Breast epithelium (tissue), 3 donors: ENCODE results near the gene METTL23.
A peak's percentile ranks its signal among the peaks of the same experiment; 100 is the strongest.

ENCODE experiments used
- POLR2AphosphoS5 ChIP-seq, 3 donors: sonication (generic); formaldehyde crosslinking; IDR thresholded peaks; one replicate each; pipeline ENCODE4 v1.6.1; 2017; ENCODE audit warnings: antibody characterized with exemption in 3 of 3
- TF ChIP-seq, protein P1 (sequence below), 3 donors: fragments of 450-650 bp; IDR thresholded peaks; one replicate each; pipeline ENCODE4 v1.5.1; 2016 to 2017; ENCODE audit warnings: antibody characterized with exemption in 3 of 3, mild to moderate bottlenecking in 3 of 3, moderate library complexity in 3 of 3

DNA sequence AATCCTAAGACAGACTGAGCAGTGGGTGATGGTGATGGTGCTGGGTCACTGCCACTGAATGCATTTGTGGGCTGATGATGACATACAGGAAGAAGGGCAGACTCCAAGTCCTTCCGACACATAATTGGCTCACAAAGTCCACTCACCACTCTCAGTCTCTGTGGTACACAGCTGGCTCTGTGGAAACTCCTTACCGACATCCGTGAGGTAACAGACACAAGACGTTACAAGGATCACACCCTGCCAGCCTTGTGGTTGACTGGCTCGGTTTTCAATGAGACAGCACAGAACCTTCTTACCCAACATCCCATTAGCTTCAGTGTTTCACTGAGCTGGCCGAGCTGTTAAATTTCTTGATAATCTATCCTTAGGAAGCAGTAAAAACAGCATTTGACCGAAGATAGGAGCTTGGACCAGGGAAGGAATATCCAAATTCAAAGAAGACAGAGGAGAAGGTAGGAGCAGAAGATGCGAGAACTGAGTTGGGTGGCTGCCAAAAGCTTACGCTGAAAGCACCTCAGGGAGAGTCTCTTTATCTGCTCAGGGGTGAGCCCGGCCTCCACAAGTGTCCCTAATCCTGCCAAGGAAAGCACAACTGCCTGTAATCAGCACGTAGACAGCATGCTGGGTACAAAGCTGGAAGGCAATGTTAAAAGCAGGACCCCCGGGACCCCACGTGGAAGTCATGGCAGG lies 10.3 kb upstream of the METTL23 start:
- TF ChIP-seq, protein P1, sequence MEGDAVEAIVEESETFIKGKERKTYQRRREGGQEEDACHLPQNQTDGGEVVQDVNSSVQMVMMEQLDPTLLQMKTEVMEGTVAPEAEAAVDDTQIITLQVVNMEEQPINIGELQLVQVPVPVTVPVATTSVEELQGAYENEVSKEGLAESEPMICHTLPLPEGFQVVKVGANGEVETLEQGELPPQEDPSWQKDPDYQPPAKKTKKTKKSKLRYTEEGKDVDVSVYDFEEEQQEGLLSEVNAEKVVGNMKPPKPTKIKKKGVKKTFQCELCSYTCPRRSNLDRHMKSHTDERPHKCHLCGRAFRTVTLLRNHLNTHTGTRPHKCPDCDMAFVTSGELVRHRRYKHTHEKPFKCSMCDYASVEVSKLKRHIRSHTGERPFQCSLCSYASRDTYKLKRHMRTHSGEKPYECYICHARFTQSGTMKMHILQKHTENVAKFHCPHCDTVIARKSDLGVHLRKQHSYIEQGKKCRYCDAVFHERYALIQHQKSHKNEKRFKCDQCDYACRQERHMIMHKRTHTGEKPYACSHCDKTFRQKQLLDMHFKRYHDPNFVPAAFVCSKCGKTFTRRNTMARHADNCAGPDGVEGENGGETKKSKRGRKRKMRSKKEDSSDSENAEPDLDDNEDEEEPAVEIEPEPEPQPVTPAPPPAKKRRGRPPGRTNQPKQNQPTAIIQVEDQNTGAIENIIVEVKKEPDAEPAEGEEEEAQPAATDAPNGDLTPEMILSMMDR (IDR thresholded peaks at IDR 0.05): no peak
- peak in 1 of 3 donors; percentile 61 for TF ChIP-seq POLR2AphosphoS5 (IDR thresholded peaks at IDR 0.05)
